Liver (tissue), 9 donors: ENCODE measurements around the gene UCK2. TPM values are rescaled to one million over a fixed set of nuclear protein-coding genes. Genes with fewer than 3 reads are reported as not detected.

ENCODE experiments used
- DNase-seq: peaks from one replicate; pipeline ENCODE4 v3.0.0-alpha.2; 2017; ENCODE audit warnings: low spot score
- H3K27ac ChIP-seq, 2 donors: one replicate each; pipeline ENCODE4 v1.7.0; 2013; ENCODE audit warnings: inconsistent platforms in 2 of 2, low read length in 2 of 2, control low read depth in 1 of 2, low read depth in 1 of 2, mild to moderate bottlenecking in 1 of 2
- H3K27me3 ChIP-seq, 4 donors: one replicate each; pipeline versions ENCODE4 v1.6.1 to v1.7.0; 2013; ENCODE audit warnings: low read length in 3 of 4, inconsistent platforms in 1 of 4, mild to moderate bottlenecking in 1 of 4, moderate library complexity in 1 of 4; ENCODE audit not compliant: control insufficient read depth in 4 of 4, insufficient read depth in 4 of 4
- H3K36me3 ChIP-seq, 4 donors: one replicate each; pipeline versions ENCODE4 v1.6.1 to v1.7.0; 2013; ENCODE audit warnings: low read length in 3 of 4, mild to moderate bottlenecking in 3 of 4, low read depth in 1 of 4, moderate library complexity in 1 of 4; ENCODE audit not compliant: control insufficient read depth in 4 of 4, insufficient read depth in 3 of 4
- H3K4me1 ChIP-seq, 4 donors: one replicate each; pipeline versions ENCODE4 v1.6.1 to v1.7.0; 2013; ENCODE audit warnings: low read length in 3 of 4, mild to moderate bottlenecking in 3 of 4, moderate library complexity in 1 of 4; ENCODE audit not compliant: control insufficient read depth in 4 of 4, insufficient read depth in 4 of 4
- H3K4me3 ChIP-seq, 3 donors: one replicate each; pipeline versions ENCODE4 v1.6.1 to v1.7.0; 2013; ENCODE audit warnings: low read length in 3 of 3, control low read depth in 1 of 3, low read depth in 1 of 3, mild to moderate bottlenecking in 1 of 3
- H3K9ac ChIP-seq, 2 donors: one replicate each; pipeline ENCODE4 v1.7.0; 2013; ENCODE audit warnings: low read length in 2 of 2, mild to moderate bottlenecking in 2 of 2, moderate library complexity in 2 of 2, control low read depth in 1 of 2, low read depth in 1 of 2
- H3K9me3 ChIP-seq, 4 donors: one replicate each; pipeline versions ENCODE4 v1.6.1 to v1.7.0; 2013; ENCODE audit warnings: low read length in 3 of 4; ENCODE audit not compliant: control insufficient read depth in 4 of 4
- FOXA1 ChIP-seq: IDR thresholded peaks from 2 replicates; pipeline ENCODE4 v1.6.1; 2016; ENCODE audit warnings: antibody characterized with exemption
- GABPA ChIP-seq, 2 donors: IDR thresholded peaks in 1 of 2; conservative IDR thresholded peaks in 1 of 2; 2 replicates each; pipeline ENCODE4 v1.6.1; 2016; ENCODE audit warnings: antibody characterized with exemption in 2 of 2, mild to moderate bottlenecking in 1 of 2, moderate library complexity in 1 of 2
- HNF4A ChIP-seq, 2 donors: conservative IDR thresholded peaks; 2 replicates each; pipeline ENCODE4 v1.6.1; 2016; ENCODE audit warnings: antibody characterized with exemption in 2 of 2, mild to moderate bottlenecking in 2 of 2
- JUND ChIP-seq, 2 donors: IDR thresholded peaks; 2 replicates each; pipeline ENCODE4 v1.6.1; 2016; ENCODE audit warnings: antibody characterized with exemption in 2 of 2
- NR2F2 ChIP-seq: IDR thresholded peaks from 2 replicates; pipeline ENCODE4 v1.6.1; 2016; ENCODE audit warnings: antibody characterized with exemption
- RAD21 ChIP-seq, 2 donors: IDR thresholded peaks; 2 replicates each; pipeline ENCODE4 v1.6.1; 2016; ENCODE audit warnings: antibody characterized with exemption in 2 of 2, mild to moderate bottlenecking in 2 of 2
- RXRA ChIP-seq, 2 donors: IDR thresholded peaks; 2 replicates each; pipeline ENCODE4 v1.6.1; 2017 to 2018; ENCODE audit warnings: antibody characterized with exemption in 2 of 2, mild to moderate bottlenecking in 1 of 2
- TAF1 ChIP-seq: conservative IDR thresholded peaks from 2 replicates; pipeline ENCODE4 v1.6.1; 2016; ENCODE audit warnings: antibody characterized with exemption, mild to moderate bottlenecking
- YY1 ChIP-seq: IDR thresholded peaks from 2 replicates; pipeline ENCODE4 v1.6.1; 2016; ENCODE audit warnings: antibody characterized with exemption, mild to moderate bottlenecking
- WGBS: extraction: QIAGEN DNeasy Blood & Tissue Kit; methylation state at CpG from one replicate; pipeline ENCODE4 v1.1.7; 2013; 5-methylcytosine and 5-hydroxymethylcytosine counted together
- polyA plus RNA-seq, 2 donors: library from polyadenylated mRNA; stranded (reverse) in 1 of 2; unstranded in 1 of 2; fragments of 200-250 nt in 1 of 2; fragments of >200 nt in 1 of 2; fragmentation: Nextera tagmentation in 1 of 2; extraction: Ambion mirVana in 1 of 2; gene quantifications; one replicate each; pipeline versions ENCODE4 v1.2.1 to v1.2.3, GENCODE V29; 2013 to 2015
- total RNA-seq, 2 donors: library from RNA; depleted of rRNA; stranded (reverse); fragments of >200 nt; gene quantifications; one replicate each; pipeline ENCODE4 v1.2.3, GENCODE V29; 2014
- TF ChIP-seq, protein P1 (sequence below): fragments of 150-350 bp; IDR thresholded peaks from 2 replicates; pipeline ENCODE4 v1.5.1; 2017; ENCODE audit warnings: improper control_type of control experiment, low read depth, low read length; ENCODE audit not compliant: missing input control
- TF ChIP-seq, protein P2 (sequence below): IDR thresholded peaks from 2 replicates; pipeline ENCODE4 v1.6.1; 2016; ENCODE audit warnings: antibody characterized with exemption
- TF ChIP-seq, protein P3 (sequence below): IDR thresholded peaks from 2 replicates; pipeline ENCODE4 v1.6.1; 2016; ENCODE audit warnings: antibody characterized with exemption
- donor health status: healthy.
- donor health status: healthy.
- donor health status: healthy.
- donor health status: healthy.
- donor health status: healthy.

Gene UCK2
- total and polyA plus RNA-seq, 4 donors, result 8.9 to 25.5 (median 17.3) TPM

DNA sequence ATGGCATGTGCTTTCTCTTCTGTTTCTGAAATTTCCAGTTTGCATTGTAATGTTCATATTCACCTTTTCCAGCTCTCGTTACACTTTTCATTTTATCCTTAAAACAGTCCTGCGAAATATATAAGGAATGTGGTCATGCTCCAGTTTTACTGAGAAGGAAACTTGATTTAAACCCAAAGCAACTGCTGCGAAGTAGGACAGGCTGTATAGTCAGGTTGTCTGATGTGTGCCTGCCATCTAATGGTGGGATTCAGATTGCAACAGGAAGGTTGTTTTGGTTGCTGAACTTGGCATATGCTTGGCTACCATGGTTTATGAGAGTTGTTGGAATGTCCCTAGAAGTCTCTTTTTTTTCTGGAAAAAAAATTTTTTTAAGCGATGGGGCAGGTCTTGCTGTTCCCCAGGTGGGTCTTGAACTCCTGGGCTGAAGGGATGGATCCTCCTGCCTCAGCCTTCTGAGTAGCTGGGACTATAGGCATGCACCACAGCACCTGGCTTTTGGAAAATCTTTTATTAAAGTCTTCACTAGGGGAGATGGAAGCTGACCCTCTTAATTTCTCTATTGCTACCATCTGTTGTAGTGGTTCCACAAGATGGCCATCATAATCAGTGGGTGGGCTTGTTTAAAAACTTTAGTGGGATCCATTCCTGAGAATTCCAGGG is 86.9 kb downstream of the UCK2 start:
- Histone ChIP-seq H3K9me3 (no peaks in the 10 kb centered on the region), H3K27ac (no peak overlapping the region), H3K4me3 (no peak overlapping the region), H3K27me3 (no peaks in the 10 kb centered on the region), H3K9ac (no peak overlapping the region), H3K36me3 (no peaks in the 10 kb centered on the region), H3K4me1 (peaks cover 8 to 36% (median 23%) of the 10 kb centered on the region in 4 donors)
- DNase-seq, result peak; percentile 72
- TF ChIP-seq HNF4A (conservative IDR thresholded peaks at IDR 0.05) (peak; percentile 5 to 16), RAD21 (IDR thresholded peaks at IDR 0.05) (peak; percentile 99 to 100), FOXA1 (no peak), JUND (IDR thresholded peaks at IDR 0.05) (no peak), RXRA (IDR thresholded peaks at IDR 0.05) (peak in 1 of 2 donors; percentile 40), GABPA (IDR thresholded peaks at IDR 0.05 in 1 of 2, conservative IDR thresholded peaks at IDR 0.05 in 1 of 2) (no peak), YY1 (no peak)
- TF ChIP-seq, protein P1, sequence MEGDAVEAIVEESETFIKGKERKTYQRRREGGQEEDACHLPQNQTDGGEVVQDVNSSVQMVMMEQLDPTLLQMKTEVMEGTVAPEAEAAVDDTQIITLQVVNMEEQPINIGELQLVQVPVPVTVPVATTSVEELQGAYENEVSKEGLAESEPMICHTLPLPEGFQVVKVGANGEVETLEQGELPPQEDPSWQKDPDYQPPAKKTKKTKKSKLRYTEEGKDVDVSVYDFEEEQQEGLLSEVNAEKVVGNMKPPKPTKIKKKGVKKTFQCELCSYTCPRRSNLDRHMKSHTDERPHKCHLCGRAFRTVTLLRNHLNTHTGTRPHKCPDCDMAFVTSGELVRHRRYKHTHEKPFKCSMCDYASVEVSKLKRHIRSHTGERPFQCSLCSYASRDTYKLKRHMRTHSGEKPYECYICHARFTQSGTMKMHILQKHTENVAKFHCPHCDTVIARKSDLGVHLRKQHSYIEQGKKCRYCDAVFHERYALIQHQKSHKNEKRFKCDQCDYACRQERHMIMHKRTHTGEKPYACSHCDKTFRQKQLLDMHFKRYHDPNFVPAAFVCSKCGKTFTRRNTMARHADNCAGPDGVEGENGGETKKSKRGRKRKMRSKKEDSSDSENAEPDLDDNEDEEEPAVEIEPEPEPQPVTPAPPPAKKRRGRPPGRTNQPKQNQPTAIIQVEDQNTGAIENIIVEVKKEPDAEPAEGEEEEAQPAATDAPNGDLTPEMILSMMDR, result peak; percentile 95
- TF ChIP-seq, protein P2, sequence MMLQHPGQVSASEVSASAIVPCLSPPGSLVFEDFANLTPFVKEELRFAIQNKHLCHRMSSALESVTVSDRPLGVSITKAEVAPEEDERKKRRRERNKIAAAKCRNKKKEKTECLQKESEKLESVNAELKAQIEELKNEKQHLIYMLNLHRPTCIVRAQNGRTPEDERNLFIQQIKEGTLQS, result no peak
- TF ChIP-seq, protein P3, sequence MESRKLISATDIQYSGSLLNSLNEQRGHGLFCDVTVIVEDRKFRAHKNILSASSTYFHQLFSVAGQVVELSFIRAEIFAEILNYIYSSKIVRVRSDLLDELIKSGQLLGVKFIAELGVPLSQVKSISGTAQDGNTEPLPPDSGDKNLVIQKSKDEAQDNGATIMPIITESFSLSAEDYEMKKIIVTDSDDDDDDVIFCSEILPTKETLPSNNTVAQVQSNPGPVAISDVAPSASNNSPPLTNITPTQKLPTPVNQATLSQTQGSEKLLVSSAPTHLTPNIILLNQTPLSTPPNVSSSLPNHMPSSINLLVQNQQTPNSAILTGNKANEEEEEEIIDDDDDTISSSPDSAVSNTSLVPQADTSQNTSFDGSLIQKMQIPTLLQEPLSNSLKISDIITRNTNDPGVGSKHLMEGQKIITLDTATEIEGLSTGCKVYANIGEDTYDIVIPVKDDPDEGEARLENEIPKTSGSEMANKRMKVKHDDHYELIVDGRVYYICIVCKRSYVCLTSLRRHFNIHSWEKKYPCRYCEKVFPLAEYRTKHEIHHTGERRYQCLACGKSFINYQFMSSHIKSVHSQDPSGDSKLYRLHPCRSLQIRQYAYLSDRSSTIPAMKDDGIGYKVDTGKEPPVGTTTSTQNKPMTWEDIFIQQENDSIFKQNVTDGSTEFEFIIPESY, result no peak
- 5% methylated on average over 4 of the region's 4 CpGs for WGBS

- no peak overlapping the region for H3K4me3 ChIP-seq
- H3K9me3 ChIP-seq, result no peaks in the 10 kb centered on the region
- TF ChIP-seq JUND (IDR thresholded peaks at IDR 0.05), result no peak
- TF ChIP-seq NR2F2, result no peak
- no peak for TF ChIP-seq RAD21 (IDR thresholded peaks at IDR 0.05)
- no peak for TF ChIP-seq TAF1
- TF ChIP-seq, protein P2, result no peak
- 61% methylated on average over 2 of the region's 2 CpGs for WGBS
- H3K9ac ChIP-seq, result no peak overlapping the region
- H3K36me3 ChIP-seq, result no peaks in the 10 kb centered on the region
- no peak overlapping the region for H3K27ac ChIP-seq
- DNase-seq, result no peak
- peaks cover 8 to 29% (median 20%) of the 10 kb centered on the region in 4 donors for H3K4me1 ChIP-seq
- H3K27me3 ChIP-seq, result no peaks in the 10 kb centered on the region
These were observed 88.1 kb downstream of the UCK2 start for GRCh38 chr1:165915480-165915879.

GRCh38 chr1:165915932-165916348 is 88.5 kb downstream of the UCK2 start:
- no peaks in the 10 kb centered on the region for H3K36me3 ChIP-seq
- WGBS, result 62% methylated on average over 4 of the region's 4 CpGs
- H3K9ac ChIP-seq, result no peak overlapping the region
- no peak overlapping the region for H3K27ac ChIP-seq
- no peaks in the 10 kb centered on the region for H3K9me3 ChIP-seq
- TF ChIP-seq, protein P3, result no peak
- no peak overlapping the region for H3K4me3 ChIP-seq
- no peak for DNase-seq
- H3K27me3 ChIP-seq, result no peaks in the 10 kb centered on the region
- peaks cover 8 to 24% (median 17%) of the 10 kb centered on the region in 4 donors for H3K4me1 ChIP-seq
